GM12892 (cell line): ENCODE measurements around the gene TACC2.

Experiments used
- POLR2A ChIP-seq: IDR thresholded peaks from 2 replicates; pipeline ENCODE4 v1.6.1; 2011; ENCODE audit warnings: low read depth, low read length, control low read depth
- POLR2AphosphoS5 ChIP-seq: IDR thresholded peaks from 2 replicates; pipeline ENCODE4 v1.6.1; 2011; ENCODE audit warnings: low read depth, low read length, control low read depth

GRCh38 chr10:122267849-122268737 is 279.1 kb downstream of the TACC2 start:
- no peak for TF ChIP-seq POLR2A
- TF ChIP-seq POLR2AphosphoS5: no peak
